Neural cell (in vitro differentiated cells): ENCODE measurements around the gene FAM209A. TPM values are rescaled to one million over a fixed set of nuclear protein-coding genes. Genes with fewer than 3 reads are reported as not detected.

Source experiments
- H2AFZ ChIP-seq: fragments of 200-600, 300-800 bp; sonication (generic), shearing (Covaris generic); 2 replicates; pipeline ENCODE4 v1.6.0; 2014; ENCODE audit warnings: low read depth, mild to moderate bottlenecking, antibody characterized with exemption, low read length, moderate library complexity
- H3F3A ChIP-seq: fragments of 200-600 bp; shearing (Covaris generic); 2 replicates; pipeline ENCODE4 v1.6.1; 2016; ENCODE audit warnings: mild to moderate bottlenecking, moderate library complexity, mixed read lengths, antibody characterized with exemption, low read length; ENCODE audit not compliant: insufficient read depth, poor library complexity, severe bottlenecking
- H3K27ac ChIP-seq: fragments of 200-600, 300-800 bp; sonication (generic), shearing (Covaris generic); 2 replicates; pipeline ENCODE4 v1.5.1; 2014; ENCODE audit warnings: mild to moderate bottlenecking, low read length, moderate library complexity
- H3K27me3 ChIP-seq: fragments of 300-800, 200-600 bp; sonication (generic), shearing (Covaris generic); 2 replicates; pipeline ENCODE4 v1.6.0; 2014; ENCODE audit warnings: mild to moderate bottlenecking, low read depth, low read length, moderate library complexity; ENCODE audit not compliant: insufficient read depth
- H3K36me3 ChIP-seq: fragments of 300-800, 200-600 bp; sonication (generic), shearing (Covaris generic); 2 replicates; pipeline ENCODE4 v1.5.1; 2014; ENCODE audit warnings: mild to moderate bottlenecking, antibody characterized with exemption, low read length, moderate library complexity; ENCODE audit not compliant: insufficient read depth
- H3K4me2 ChIP-seq: fragments of 300-800, 200-600 bp; sonication (generic), shearing (Covaris generic); 2 replicates; pipeline ENCODE4 v1.6.0; 2014; ENCODE audit warnings: mild to moderate bottlenecking, low read length
- H3K4me3 ChIP-seq: fragments of 300-800, 200-600 bp; sonication (generic), shearing (Covaris generic); 2 replicates; pipeline ENCODE4 v1.5.1; 2014; ENCODE audit warnings: mild to moderate bottlenecking, low read length, moderate library complexity
- H3K79me2 ChIP-seq: fragments of 200-600 bp; shearing (Covaris generic); replicated peaks from 2 replicates; pipeline ENCODE4 v1.6.0; 2014; ENCODE audit warnings: mild to moderate bottlenecking, low read length, moderate library complexity; ENCODE audit not compliant: insufficient read depth
- H3K9ac ChIP-seq: fragments of 300-800, 200-600 bp; sonication (generic), shearing (Covaris generic); 2 replicates; pipeline ENCODE4 v1.6.1; 2016; ENCODE audit warnings: mild to moderate bottlenecking, low read length, mixed read lengths
- H3K9me2 ChIP-seq: fragments of 200-600 bp; shearing (Covaris generic); 2 replicates; pipeline ENCODE4 v1.6.1; 2016; ENCODE audit warnings: mild to moderate bottlenecking, low read length, mixed read lengths; ENCODE audit not compliant: insufficient read depth
- H3K9me3 ChIP-seq: fragments of 200-600, 300-800 bp; sonication (generic), shearing (Covaris generic); 2 replicates; pipeline ENCODE4 v1.6.1; 2016; ENCODE audit warnings: mild to moderate bottlenecking, mixed run types, low read length, moderate library complexity, mixed read lengths
- H4K20me1 ChIP-seq: fragments of 200-600 bp; shearing (Covaris generic); 2 replicates; pipeline ENCODE4 v1.6.1; 2016; ENCODE audit warnings: mild to moderate bottlenecking, mixed run types; ENCODE audit not compliant: insufficient read depth
- CTCF ChIP-seq: fragments of 450-650 bp; IDR thresholded peaks from 2 replicates; pipeline ENCODE4 v1.5.1; 2014; ENCODE audit warnings: antibody characterized with exemption, mild to moderate bottlenecking, moderate library complexity; ENCODE audit not compliant: poor library complexity, severe bottlenecking
- EP300 ChIP-seq: fragments of 450-650 bp; conservative IDR thresholded peaks from 2 replicates; pipeline ENCODE4 v1.6.1; 2014; ENCODE audit warnings: antibody characterized with exemption, mild to moderate bottlenecking, moderate library complexity; ENCODE audit not compliant: poor library complexity, severe bottlenecking
- EZH2 ChIP-seq: fragments of 200-600, 300-800 bp; shearing (Covaris generic), sonication (generic); IDR thresholded peaks from 2 replicates; pipeline ENCODE4 v1.6.1; 2014; ENCODE audit warnings: antibody characterized with exemption, low read length, borderline replicate concordance, mild to moderate bottlenecking; ENCODE audit not compliant: insufficient read depth, poor library complexity, severe bottlenecking
- MXI1 ChIP-seq: fragments of 450-650 bp; conservative IDR thresholded peaks from 2 replicates; pipeline ENCODE4 v1.6.1; 2014; ENCODE audit warnings: antibody characterized with exemption, mild to moderate bottlenecking; ENCODE audit not compliant: poor library complexity, severe bottlenecking
- POLR2AphosphoS5 ChIP-seq: IDR thresholded peaks from 2 replicates; pipeline ENCODE4 v1.6.1; 2012
- RAD21 ChIP-seq: fragments of 450-650 bp; conservative IDR thresholded peaks from 2 replicates; pipeline ENCODE4 v1.6.1; 2014; ENCODE audit warnings: antibody characterized with exemption, mild to moderate bottlenecking, moderate library complexity
- SMC3 ChIP-seq: fragments of 450-650 bp; conservative IDR thresholded peaks from 2 replicates; pipeline ENCODE4 v1.6.1; 2014; ENCODE audit warnings: antibody characterized with exemption, mild to moderate bottlenecking, moderate library complexity; ENCODE audit not compliant: poor library complexity
- TAF1 ChIP-seq: IDR thresholded peaks from 2 replicates; pipeline ENCODE4 v1.6.1; 2012; ENCODE audit warnings: low read depth
- polyA plus RNA-seq: library from polyadenylated mRNA; depleted of rRNA; stranded (reverse); fragments of >200 nt; gene quantifications from 2 replicates; pipeline ENCODE4 v1.2.3, GENCODE V29; 2014
- TF ChIP-seq, protein P1 (sequence below): IDR thresholded peaks from 2 replicates; pipeline ENCODE4 v1.6.1; 2012; ENCODE audit warnings: borderline replicate concordance

FAM209A gene
- polyA plus RNA-seq, 1 donor from 2014 or later, result not detected

DNA sequence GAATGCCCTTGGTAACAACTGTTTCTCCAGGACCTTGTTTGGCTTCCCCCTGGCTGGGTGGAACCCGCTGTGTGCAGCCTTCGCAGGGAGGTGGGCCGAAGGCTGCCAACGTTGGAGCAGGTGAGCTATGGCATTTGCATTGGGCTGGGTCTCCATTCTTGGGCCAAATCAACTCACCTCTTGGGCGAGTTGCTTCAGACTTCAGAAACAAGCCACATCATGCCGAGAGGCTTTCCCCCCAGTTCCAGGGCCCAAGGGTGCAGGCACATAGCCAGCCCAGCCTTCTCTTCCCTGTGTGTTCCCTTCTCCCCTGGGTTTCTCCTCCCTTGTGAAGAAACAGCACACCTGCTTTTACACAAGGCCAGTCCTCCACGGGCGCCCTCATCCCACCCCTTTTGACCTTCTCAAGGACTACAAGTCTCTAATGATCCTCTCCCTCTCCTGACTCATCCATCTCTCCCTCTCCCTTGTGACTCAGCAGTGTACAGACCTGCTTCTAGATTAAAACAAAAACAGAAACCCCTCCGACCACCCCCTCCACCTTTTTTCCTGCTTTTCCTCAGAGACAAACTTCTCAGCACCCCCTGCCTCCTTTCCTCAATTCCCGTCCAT, 50.1 kb downstream of the FAM209A start:
- Histone ChIP-seq H3K4me3 (no peak overlapping the region), H3K9me3 (no peaks in the 10 kb centered on the region), H3K9ac (no peak overlapping the region), H2AFZ (no peak overlapping the region), H3K9me2 (no peaks in the 10 kb centered on the region), H3K27ac (no peak overlapping the region), H3K4me2 (no peak overlapping the region), H3K36me3 (no peaks in the 10 kb centered on the region), H3K27me3 (no peaks in the 10 kb centered on the region), H3K79me2 (no peaks in the 10 kb centered on the region), H3F3A (no peaks in the 10 kb centered on the region), H4K20me1 (no peaks in the 10 kb centered on the region)
- TF ChIP-seq TAF1, result no peak
- TF ChIP-seq, protein P1, sequence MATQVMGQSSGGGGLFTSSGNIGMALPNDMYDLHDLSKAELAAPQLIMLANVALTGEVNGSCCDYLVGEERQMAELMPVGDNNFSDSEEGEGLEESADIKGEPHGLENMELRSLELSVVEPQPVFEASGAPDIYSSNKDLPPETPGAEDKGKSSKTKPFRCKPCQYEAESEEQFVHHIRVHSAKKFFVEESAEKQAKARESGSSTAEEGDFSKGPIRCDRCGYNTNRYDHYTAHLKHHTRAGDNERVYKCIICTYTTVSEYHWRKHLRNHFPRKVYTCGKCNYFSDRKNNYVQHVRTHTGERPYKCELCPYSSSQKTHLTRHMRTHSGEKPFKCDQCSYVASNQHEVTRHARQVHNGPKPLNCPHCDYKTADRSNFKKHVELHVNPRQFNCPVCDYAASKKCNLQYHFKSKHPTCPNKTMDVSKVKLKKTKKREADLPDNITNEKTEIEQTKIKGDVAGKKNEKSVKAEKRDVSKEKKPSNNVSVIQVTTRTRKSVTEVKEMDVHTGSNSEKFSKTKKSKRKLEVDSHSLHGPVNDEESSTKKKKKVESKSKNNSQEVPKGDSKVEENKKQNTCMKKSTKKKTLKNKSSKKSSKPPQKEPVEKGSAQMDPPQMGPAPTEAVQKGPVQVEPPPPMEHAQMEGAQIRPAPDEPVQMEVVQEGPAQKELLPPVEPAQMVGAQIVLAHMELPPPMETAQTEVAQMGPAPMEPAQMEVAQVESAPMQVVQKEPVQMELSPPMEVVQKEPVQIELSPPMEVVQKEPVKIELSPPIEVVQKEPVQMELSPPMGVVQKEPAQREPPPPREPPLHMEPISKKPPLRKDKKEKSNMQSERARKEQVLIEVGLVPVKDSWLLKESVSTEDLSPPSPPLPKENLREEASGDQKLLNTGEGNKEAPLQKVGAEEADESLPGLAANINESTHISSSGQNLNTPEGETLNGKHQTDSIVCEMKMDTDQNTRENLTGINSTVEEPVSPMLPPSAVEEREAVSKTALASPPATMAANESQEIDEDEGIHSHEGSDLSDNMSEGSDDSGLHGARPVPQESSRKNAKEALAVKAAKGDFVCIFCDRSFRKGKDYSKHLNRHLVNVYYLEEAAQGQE, result no peak

DNA sequence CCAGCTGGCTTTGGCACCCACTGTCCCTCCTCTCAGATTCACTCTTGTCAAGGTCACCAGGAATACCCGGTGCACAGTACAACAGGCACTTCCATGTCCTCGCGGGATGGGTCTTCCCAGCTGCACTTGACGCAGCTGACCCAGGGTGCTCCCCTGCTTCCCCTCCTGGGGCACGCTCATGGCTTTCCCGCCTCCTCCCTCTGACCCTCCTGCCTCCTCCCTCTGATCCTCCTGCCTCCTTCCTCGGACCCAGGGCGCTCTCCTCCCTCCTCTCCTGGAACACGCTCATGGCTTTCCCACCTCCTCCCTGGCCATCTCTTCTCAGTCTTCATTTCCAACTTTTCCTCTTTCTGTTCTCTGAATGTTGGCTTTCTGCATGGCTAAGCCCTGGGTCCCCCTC, 50.6 kb downstream of the FAM209A start:
- H4K20me1 ChIP-seq, result no peaks in the 10 kb centered on the region
- no peaks in the 10 kb centered on the region for H3K27me3 ChIP-seq
- H3K79me2 ChIP-seq, result no peaks in the 10 kb centered on the region
- H3K9ac ChIP-seq, result no peak overlapping the region
- no peak overlapping the region for H2AFZ ChIP-seq
- no peaks in the 10 kb centered on the region for H3F3A ChIP-seq
- TF ChIP-seq TAF1 (no peak), EZH2 (no peak), MXI1 (no peak), CTCF (no peak), EP300 (no peak), RAD21 (no peak), POLR2AphosphoS5 (no peak), SMC3 (no peak)
- TF ChIP-seq, protein P1, result no peak
- no peak overlapping the region for H3K4me3 ChIP-seq
- H3K9me3 ChIP-seq, result no peaks in the 10 kb centered on the region
- H3K4me2 ChIP-seq, result no peak overlapping the region
- no peaks in the 10 kb centered on the region for H3K36me3 ChIP-seq
- no peak overlapping the region for H3K27ac ChIP-seq
- no peaks in the 10 kb centered on the region for H3K9me2 ChIP-seq

Other genes starting within 250 kb of the FAM209A start
- gene FAM210B, start 165.8 kb upstream of the FAM209A start, polyA plus RNA-seq, result 6.6 and 7.3 TPM in 2 replicates
- gene AURKA, start 132.5 kb upstream of the FAM209A start, polyA plus RNA-seq, result 2.5 and 4.7 TPM in 2 replicates
- 19.6 and 24.0 TPM in 2 replicates for gene CSTF1, start 132.1 kb upstream of the FAM209A start, polyA plus RNA-seq
- gene CASS4, start 112.5 kb upstream of the FAM209A start, polyA plus RNA-seq, result 0.56 TPM in 1 of 2 replicates, not detected in the other
- 93.2 and 127 TPM in 2 replicates for gene RTF2, start 56.1 kb upstream of the FAM209A start, polyA plus RNA-seq
- 1.1 TPM in 1 of 2 replicates, not detected in the other for gene FAM209B, start 8.5 kb downstream of the FAM209A start, polyA plus RNA-seq
- gene TFAP2C, start 104.6 kb downstream of the FAM209A start, polyA plus RNA-seq, result not detected in 2 replicates